ENCODE measurements around the gene SHC3. TPM values are rescaled to one million over a fixed set of nuclear protein-coding genes. Genes with fewer than 3 reads are reported as not detected.

SHC3 gene
- total RNA-seq, 4 donors from 2014 or later: 1.1 to 4.7 (median 2.5) TPM

DNA sequence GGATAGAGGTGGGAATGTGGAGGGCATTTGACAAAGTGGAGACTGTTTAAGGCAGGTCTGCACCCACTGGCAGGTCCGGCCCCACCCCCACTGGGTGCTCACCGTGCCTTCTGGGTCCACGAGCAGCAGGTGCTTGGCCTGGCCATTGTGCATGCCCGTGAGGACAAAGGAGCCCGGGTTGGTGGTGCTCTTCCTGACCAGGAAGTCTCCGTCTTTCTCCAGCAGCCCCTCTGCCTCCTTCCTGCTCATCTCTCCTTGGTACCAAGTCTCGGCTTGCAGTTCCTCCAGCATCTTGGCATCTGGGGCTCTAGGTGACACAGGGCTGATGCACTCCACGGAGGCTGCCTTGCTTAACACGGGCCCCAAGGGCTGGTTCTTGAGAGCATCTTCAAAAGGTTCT, 140.7 kb downstream of the SHC3 start:
- TF ChIP-seq, protein P1, sequence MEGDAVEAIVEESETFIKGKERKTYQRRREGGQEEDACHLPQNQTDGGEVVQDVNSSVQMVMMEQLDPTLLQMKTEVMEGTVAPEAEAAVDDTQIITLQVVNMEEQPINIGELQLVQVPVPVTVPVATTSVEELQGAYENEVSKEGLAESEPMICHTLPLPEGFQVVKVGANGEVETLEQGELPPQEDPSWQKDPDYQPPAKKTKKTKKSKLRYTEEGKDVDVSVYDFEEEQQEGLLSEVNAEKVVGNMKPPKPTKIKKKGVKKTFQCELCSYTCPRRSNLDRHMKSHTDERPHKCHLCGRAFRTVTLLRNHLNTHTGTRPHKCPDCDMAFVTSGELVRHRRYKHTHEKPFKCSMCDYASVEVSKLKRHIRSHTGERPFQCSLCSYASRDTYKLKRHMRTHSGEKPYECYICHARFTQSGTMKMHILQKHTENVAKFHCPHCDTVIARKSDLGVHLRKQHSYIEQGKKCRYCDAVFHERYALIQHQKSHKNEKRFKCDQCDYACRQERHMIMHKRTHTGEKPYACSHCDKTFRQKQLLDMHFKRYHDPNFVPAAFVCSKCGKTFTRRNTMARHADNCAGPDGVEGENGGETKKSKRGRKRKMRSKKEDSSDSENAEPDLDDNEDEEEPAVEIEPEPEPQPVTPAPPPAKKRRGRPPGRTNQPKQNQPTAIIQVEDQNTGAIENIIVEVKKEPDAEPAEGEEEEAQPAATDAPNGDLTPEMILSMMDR (IDR thresholded peaks at IDR 0.05; ENCODE audit: low read depth): no peak

DNA sequence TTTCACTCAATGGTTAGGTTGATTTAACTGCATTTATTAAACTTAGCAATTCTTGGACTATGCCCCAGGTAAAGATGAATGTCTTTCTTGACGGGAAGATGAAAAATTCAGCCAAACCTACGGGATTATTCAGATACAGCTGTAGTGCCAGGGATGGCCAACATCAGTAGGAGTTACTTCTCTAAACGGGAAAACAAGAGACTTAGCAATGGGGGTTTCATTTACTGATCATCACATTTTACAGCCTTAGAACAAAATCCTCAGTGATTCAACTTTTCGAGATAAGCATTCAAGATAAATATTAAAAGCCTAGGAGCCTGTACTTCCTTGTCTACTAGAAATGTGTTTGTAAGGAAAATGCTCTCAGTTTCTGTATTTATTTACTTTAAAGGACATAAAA, 141.3 kb downstream of the SHC3 start:
- TF ChIP-seq, protein P1 (IDR thresholded peaks at IDR 0.05; ENCODE audit: low read depth): no peak

DNA sequence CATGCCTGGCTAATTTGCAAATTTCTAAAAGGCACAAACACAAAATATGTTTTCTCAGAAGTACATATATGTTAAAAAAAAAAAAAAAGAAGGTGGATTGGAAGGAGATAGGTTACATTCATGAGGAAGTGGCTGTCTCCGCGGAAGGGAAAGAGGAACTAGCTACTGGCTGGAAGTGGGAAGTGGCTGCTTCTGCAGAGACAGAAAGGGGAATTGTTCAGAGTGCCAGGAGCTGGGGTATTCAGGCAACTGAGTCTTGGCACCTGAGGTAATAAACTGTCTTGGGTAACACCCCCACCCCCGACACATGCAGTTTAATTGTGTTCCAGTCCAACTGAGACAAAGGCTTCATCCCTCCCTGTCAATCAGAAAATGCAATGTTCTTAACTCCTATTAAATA, 141.7 kb downstream of the SHC3 start:
- TF ChIP-seq, protein P1 (IDR thresholded peaks at IDR 0.05; ENCODE audit: low read depth): no peak

DNA sequence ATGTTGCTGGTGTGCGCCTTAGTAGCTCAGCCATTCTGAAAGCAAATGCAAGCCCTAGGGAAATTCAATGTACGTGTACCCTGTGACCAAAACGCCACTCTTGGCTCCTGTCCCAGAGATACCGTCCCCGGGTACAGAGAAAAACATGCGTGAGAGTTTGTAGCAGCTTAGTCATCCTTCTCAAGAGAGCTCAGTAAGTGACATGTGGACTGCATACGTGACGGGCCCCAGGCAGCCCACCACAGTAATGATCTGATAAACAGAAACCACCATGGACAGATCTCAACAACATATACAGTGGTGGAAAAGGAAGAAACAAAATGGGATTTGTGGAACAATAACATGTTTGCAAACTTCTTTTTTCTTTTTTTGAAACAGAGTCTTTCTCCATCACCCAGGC, 142.2 kb downstream of the SHC3 start:
- TF ChIP-seq, protein P1 (IDR thresholded peaks at IDR 0.05; ENCODE audit: low read depth): no peak

DNA sequence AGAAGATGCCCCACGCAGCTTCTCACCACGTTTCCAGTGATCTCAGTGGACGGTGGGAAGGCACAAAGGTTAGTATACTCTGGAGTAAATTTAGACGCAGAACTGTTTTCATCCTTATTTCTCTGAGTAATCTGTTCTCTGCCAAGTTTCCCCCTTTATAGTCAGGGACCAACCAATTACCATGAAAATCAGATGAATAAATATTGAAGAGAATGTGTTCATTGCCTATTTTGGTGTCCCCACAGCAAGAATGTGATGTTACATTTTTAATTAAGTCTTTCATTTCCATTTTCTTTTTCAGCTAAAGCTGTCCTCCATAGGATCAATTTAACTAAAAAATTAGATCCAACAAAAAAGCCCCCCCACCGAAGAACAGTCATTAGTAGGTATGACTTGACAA, 146.0 kb downstream of the SHC3 start:
- TF ChIP-seq, protein P1 (IDR thresholded peaks at IDR 0.05; ENCODE audit: low read depth): no peak

DNA sequence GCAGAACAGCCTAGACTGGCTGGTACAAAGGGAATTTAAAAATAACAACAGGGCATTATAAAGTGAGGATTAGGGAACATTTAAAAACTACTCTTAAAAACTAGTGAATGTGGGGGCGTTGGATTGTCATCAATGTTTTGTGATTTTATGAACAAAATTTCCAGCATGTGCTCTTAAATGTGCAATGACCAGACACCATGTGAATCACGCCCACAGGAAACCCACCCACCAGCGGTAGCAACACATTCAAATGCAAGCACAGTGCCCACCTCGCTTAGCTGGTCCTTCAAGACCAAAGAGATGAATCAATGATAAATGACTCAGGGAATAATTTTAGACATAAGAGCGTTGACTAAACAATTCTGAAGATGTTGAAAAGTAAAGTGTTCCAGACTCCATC, 146.4 kb downstream of the SHC3 start:
- TF ChIP-seq, protein P1 (IDR thresholded peaks at IDR 0.05; ENCODE audit: low read depth): no peak

DNA sequence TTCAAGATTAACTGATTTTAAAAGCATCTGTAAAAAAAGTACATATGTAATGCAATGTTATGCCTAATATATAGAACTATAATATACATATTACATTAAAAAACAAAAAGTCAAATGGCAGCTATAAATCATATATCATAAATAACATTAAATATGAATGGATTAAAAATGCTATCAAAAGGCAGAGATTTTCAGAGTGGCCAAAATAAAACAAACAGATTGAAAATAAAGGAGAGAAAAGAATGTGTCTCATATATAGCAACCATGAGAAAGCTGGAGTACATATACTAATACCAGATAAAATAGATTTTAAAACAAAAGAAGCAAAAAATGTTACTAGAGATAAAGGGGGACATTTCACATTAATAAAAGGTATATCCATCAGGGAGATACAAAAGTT, 148.8 kb downstream of the SHC3 start:
- TF ChIP-seq, protein P1 (IDR thresholded peaks at IDR 0.05; ENCODE audit: low read depth): no peak
